PC-9 (cell line): Measurements from ENCODE around the gene TMEM89. TPM values are rescaled to one million over a fixed set of nuclear protein-coding genes. Genes with fewer than 3 reads are reported as not detected.

Experiments used
- Bru-seq: library from RNA; stranded (reverse); fragments of 400-500 nt; gene quantifications from one replicate; lab custom pipeline; 2021; lab: Mats Ljungman, UMichigan
- BruChase-seq, 2 experiments: library from RNA; stranded (reverse); fragments of 400-500 nt; gene quantifications; one replicate each; lab custom pipeline; 2021; lab: Mats Ljungman, UMichigan
- BruUV-seq: library from RNA; stranded (reverse); fragments of 400-500 nt; replicated peaks from 2 replicates; lab custom pipeline; 2021; lab: Mats Ljungman, UMichigan
- CTCF ChIA-PET: fragments of 300-600 bp; sonication (Branson Sonifier 250); formaldehyde crosslinking; loops from one replicate; lab custom pipeline; 2022; ENCODE audit warnings: antibody characterized with exemption; lab: Charles Lee
- POLR2A ChIA-PET: fragments of 300-600 bp; sonication (Branson Sonifier 250); formaldehyde crosslinking; loops from one replicate; lab custom pipeline; 2022; ENCODE audit warnings: antibody characterized with exemption; ENCODE audit not compliant: unreplicated experiment; lab: Charles Lee
- DNase-seq, 2 experiments: peaks; one replicate each; pipeline versions ENCODE4 v3.0.0 to v3.0.0-alpha.2; 2015 to 2022; ENCODE audit warnings: mixed read lengths in 1 of 2
- H2AFZ ChIP-seq: fragments of 200-600 bp; sonication (generic); 2 replicates; pipeline ENCODE4 v1.8.1; 2017; ENCODE audit warnings: antibody characterized with exemption
- H3F3A ChIP-seq: fragments of 200-600 bp; sonication (generic); 2 replicates; pipeline ENCODE4 v1.8.1; 2017; ENCODE audit warnings: antibody characterized with exemption, mild to moderate bottlenecking, low read depth; ENCODE audit not compliant: insufficient read depth
- H3K27ac ChIP-seq: fragments of 200-600 bp; sonication (generic); 2 replicates; pipeline ENCODE4 v1.6.1; 2016; ENCODE audit warnings: mixed run types
- H3K27me3 ChIP-seq: fragments of 200-600 bp; sonication (generic); 2 replicates; pipeline ENCODE4 v1.6.1; 2016; ENCODE audit warnings: low read depth, mixed run types; ENCODE audit not compliant: insufficient read depth
- H3K36me3 ChIP-seq: fragments of 200-600 bp; sonication (generic); 2 replicates; pipeline ENCODE4 v1.6.1; 2016; ENCODE audit warnings: low read depth, mixed run types
- H3K4me1 ChIP-seq: fragments of 200-600 bp; sonication (generic); replicated peaks from 2 replicates; pipeline ENCODE4 v1.6.1; 2016; ENCODE audit warnings: mixed run types; ENCODE audit not compliant: insufficient read depth
- H3K4me2 ChIP-seq: fragments of 200-600 bp; sonication (generic); 2 replicates; pipeline ENCODE4 v1.6.1; 2017; ENCODE audit warnings: mixed run types
- H3K4me3 ChIP-seq: fragments of 200-600 bp; sonication (generic); 2 replicates; pipeline ENCODE4 v1.6.1; 2016; ENCODE audit warnings: mixed run types
- H3K79me2 ChIP-seq: fragments of 200-600 bp; sonication (generic); 2 replicates; pipeline ENCODE4 v1.6.1; 2017; ENCODE audit warnings: low read depth, mixed run types
- H3K9me2 ChIP-seq: fragments of 200-600 bp; sonication (generic); 2 replicates; pipeline ENCODE4 v1.8.1; 2017; ENCODE audit warnings: mild to moderate bottlenecking; ENCODE audit not compliant: insufficient read depth
- H3K9me3 ChIP-seq: fragments of 200-600 bp; sonication (generic); 2 replicates; pipeline ENCODE4 v1.8.1; 2016; ENCODE audit warnings: low read depth; ENCODE audit not compliant: insufficient read depth
- H4K20me1 ChIP-seq: fragments of 200-600 bp; sonication (generic); 2 replicates; pipeline ENCODE4 v1.8.1; 2017; ENCODE audit not compliant: insufficient read depth
- EZH2 ChIP-seq: fragments of 200-600 bp; sonication (generic); IDR thresholded peaks from 2 replicates; pipeline ENCODE4 v1.8.0; 2017; ENCODE audit warnings: antibody characterized with exemption, low read depth
- intact Hi-C: fragments of 100-400 bp; cut with micrococcal nuclease; formaldehyde crosslinking; loops from one replicate; pipeline ENCODE4 v1.10.0; 2022; ENCODE audit not compliant: unreplicated experiment
- long read RNA-seq: library from polyadenylated mRNA; stranded (forward); transcript quantifications from one replicate; pipeline ENCODE4 v2.0.0, GENCODE V29; 2022
- total RNA-seq: library from RNA; stranded (reverse); gene quantifications from 2 replicates; pipeline ENCODE4 v1.2.3, GENCODE V29; 2021
- TF ChIP-seq, protein P1 (sequence below): fragments of 200-600 bp; sonication (generic); conservative IDR thresholded peaks from 2 replicates; pipeline ENCODE4 v1.6.1; 2017; ENCODE audit warnings: mixed run types, antibody characterized with exemption, mild to moderate bottlenecking, moderate library complexity

The TMEM89 gene, protein sequence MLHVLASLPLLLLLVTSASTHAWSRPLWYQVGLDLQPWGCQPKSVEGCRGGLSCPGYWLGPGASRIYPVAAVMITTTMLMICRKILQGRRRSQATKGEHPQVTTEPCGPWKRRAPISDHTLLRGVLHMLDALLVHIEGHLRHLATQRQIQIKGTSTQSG
- not detected in 2 replicates for total RNA-seq
- Bru-seq, nascent RNA, result percentile 8 among the genes with signal in this experiment
- BruChase-seq, experiment 1, labeled RNA remaining after a 2-hour chase, result not detected
- BruChase-seq, experiment 2, labeled RNA remaining after a 6-hour chase, result percentile 33 among the genes with signal in this experiment
- long read RNA-seq, result 0 reads

DNA sequence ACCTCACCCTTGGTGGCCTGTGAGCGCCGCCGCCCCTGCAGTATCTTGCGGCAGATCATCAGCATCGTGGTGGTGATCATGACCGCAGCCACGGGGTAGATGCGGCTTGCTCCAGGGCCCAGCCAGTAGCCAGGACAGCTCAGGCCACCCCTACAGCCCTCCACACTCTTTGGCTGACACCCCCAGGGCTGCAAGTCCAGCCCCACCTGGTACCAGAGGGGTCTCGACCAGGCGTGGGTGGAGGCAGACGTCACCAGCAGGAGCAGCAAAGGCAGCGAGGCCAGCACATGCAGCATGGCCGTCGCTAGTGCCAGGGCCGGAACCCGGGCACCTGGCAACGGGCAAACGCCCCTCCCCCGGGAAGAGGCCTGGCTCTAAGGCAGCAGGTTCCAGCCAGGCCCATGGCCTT lies at the start of gene TMEM89:
Gene TMEM89 (minus strand): TSS at position 309 of the 409 bp plus-strand sequence. CDS start 13 bp downstream, at position 296.
- Histone ChIP-seq H3K27ac (no peak within 1 kb of the TSS), H4K20me1 (no peaks in the 10 kb centered on the region), H2AFZ (no peak within 1 kb of the TSS), H3K27me3 (no peaks in the 10 kb centered on the region), H3K79me2 (no peaks in the 10 kb centered on the region), H3K9me3 (peaks cover 13% of the 10 kb centered on the region), H3K4me1 (no peaks in the 10 kb centered on the region), H3F3A (no peaks in the 10 kb centered on the region), H3K36me3 (no peaks in the 10 kb centered on the region), H3K9me2 (no peaks in the 10 kb centered on the region), H3K4me2 (no peak within 1 kb of the TSS), H3K4me3 (no peak within 1 kb of the TSS)
- no peak for DNase-seq
- ChIA-PET POLR2A (no interaction called here), CTCF (no interaction called here)
- TF ChIP-seq, protein P1, sequence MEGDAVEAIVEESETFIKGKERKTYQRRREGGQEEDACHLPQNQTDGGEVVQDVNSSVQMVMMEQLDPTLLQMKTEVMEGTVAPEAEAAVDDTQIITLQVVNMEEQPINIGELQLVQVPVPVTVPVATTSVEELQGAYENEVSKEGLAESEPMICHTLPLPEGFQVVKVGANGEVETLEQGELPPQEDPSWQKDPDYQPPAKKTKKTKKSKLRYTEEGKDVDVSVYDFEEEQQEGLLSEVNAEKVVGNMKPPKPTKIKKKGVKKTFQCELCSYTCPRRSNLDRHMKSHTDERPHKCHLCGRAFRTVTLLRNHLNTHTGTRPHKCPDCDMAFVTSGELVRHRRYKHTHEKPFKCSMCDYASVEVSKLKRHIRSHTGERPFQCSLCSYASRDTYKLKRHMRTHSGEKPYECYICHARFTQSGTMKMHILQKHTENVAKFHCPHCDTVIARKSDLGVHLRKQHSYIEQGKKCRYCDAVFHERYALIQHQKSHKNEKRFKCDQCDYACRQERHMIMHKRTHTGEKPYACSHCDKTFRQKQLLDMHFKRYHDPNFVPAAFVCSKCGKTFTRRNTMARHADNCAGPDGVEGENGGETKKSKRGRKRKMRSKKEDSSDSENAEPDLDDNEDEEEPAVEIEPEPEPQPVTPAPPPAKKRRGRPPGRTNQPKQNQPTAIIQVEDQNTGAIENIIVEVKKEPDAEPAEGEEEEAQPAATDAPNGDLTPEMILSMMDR, result no peak
- TF ChIP-seq EZH2, result no peak
- intact Hi-C loops, result no loop called here
- BruUV-seq, result no TSS peak

DNA sequence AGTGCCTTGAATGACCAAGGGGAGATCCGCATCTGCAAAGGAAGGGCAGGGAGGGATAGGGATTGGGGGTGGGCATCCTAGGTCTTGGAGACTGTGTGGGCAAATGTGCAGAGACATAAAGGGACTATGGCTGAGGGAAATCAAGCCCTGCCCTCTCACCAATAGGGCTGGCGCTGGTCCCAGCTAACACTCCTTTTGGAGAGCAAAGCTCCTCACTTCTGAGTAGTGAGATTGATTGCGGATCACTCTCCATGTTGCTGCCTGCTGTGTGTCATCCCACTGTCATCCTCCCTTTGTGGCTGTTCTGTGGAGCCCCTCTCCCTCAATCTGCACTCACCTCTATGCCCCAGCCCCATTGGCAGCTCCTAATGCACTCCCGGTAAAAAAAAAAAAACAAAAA lies 43.4 kb upstream of the TMEM89 start:
- no peaks in the 10 kb centered on the region for H3K9me2 ChIP-seq
- H3F3A ChIP-seq, result peaks cover 10% of the 10 kb centered on the region; the same call in 1 of the 2 replicates
- H3K79me2 ChIP-seq, result no peaks in the 10 kb centered on the region
- TF ChIP-seq, protein P1, result no peak
- TF ChIP-seq EZH2, result no peak
- H4K20me1 ChIP-seq, result no peaks in the 10 kb centered on the region
- no peaks in the 10 kb centered on the region for H3K36me3 ChIP-seq
- 0 out of 2 replicates have a peak, but pooled peaks cover 4% of the 10 kb centered on the region for H3K4me1 ChIP-seq
- intact Hi-C loops, result loop anchor here (2.0 to 5.0 kb wide), 3 partner anchors 18 to 223 kb away; partner anchors contain the start of genes CCDC51, COL7A1 and TMA7
- no peak overlapping the region for H2AFZ ChIP-seq
- no peak overlapping the region for H3K27ac ChIP-seq
- H3K4me2 ChIP-seq, result no peak overlapping the region
- ChIA-PET CTCF (interaction anchor here (2.8 kb wide), 1 partner anchor 21 kb away, joined by 6 read pairs; the partner anchor contains the start of gene NCKIPSD), POLR2A (no interaction called here)
- DNase-seq, result no peak
- H3K27me3 ChIP-seq, result no peaks in the 10 kb centered on the region
- no peak overlapping the region for H3K4me3 ChIP-seq
- H3K9me3 ChIP-seq, result no peaks in the 10 kb centered on the region; the same call in 1 of the 2 replicates
- no TSS peak for BruUV-seq

DNA sequence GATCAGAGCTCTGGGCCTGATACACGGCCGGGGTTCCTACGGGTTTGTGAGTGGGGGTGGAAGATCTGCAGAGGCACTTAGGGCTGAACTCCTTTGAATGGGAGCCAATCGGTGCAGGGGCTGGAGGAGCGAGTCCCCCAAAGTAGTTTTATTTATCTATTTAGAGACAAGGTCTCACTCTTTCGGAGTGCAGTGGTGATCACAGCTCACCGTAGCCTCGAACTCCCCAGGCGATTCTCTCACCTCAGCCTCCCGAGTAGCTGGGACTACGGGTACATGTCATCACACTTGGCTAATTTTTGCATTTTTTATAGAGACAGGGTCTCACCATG lies 42.7 kb upstream of the TMEM89 start:
- intact Hi-C loops, result loop anchor here (2.0 to 5.0 kb wide), 3 partner anchors 19 to 222 kb away; partner anchors contain the start of genes CCDC51, COL7A1 and TMA7
- H3K4me3 ChIP-seq, result peak overlapping the region; percentile 76; the same call in 1 of the 2 replicates
- H3K9me2 ChIP-seq, result no peaks in the 10 kb centered on the region
- H3K4me2 ChIP-seq, result peak overlapping the region; percentile 98; the same call in 1 of the 2 replicates
- no peaks in the 10 kb centered on the region; the same call in 1 of the 2 replicates for H3K9me3 ChIP-seq
- TF ChIP-seq, protein P1, result peak; percentile 51
- TF ChIP-seq EZH2, result no peak
- H3K27me3 ChIP-seq, result no peaks in the 10 kb centered on the region
- ChIA-PET CTCF (interaction anchor here (2.8 kb wide), 1 partner anchor 22 kb away, joined by 6 read pairs; the partner anchor contains the start of gene NCKIPSD), POLR2A (interaction anchor here (0.7 kb wide), 1 partner anchor 262 kb away, joined by 6 read pairs; no protein-coding TSS in a partner anchor)
- H3K36me3 ChIP-seq, result no peaks in the 10 kb centered on the region
- no peaks in the 10 kb centered on the region for H3K79me2 ChIP-seq
- no TSS peak for BruUV-seq
- H3K27ac ChIP-seq, result no peak overlapping the region
- H2AFZ ChIP-seq, result no peak overlapping the region
- H4K20me1 ChIP-seq, result no peaks in the 10 kb centered on the region
- 0 out of 2 replicates have a peak, but pooled peaks cover 4% of the 10 kb centered on the region for H3K4me1 ChIP-seq
- DNase-seq, result no peak
- H3F3A ChIP-seq, result peaks cover 10% of the 10 kb centered on the region; the same call in 1 of the 2 replicates
